Endothelial cell of umbilical vein (primary cell): ENCODE results near the gene NIPA2. TPM values are rescaled to one million over a fixed set of nuclear protein-coding genes. Genes with fewer than 3 reads are reported as not detected.

Experiments
- BruUV-seq: library from RNA; stranded (reverse); fragments of 400-500 nt; replicated peaks from 2 replicates; lab custom pipeline; 2021; lab: Mats Ljungman, UMichigan
- CTCF ChIA-PET: fragments of 300-600, 350-600 bp; sonication (Branson Sonifier 250); formaldehyde crosslinking; loops from one replicate; lab custom pipeline; 2021; ENCODE audit warnings: antibody characterized with exemption, inconsistent platforms; lab: Charles Lee
- POLR2A ChIA-PET: fragments of 300-600, 350-600 bp; sonication (Branson Sonifier 250); formaldehyde crosslinking; loops from one replicate; lab custom pipeline; 2021; ENCODE audit warnings: antibody characterized with exemption, inconsistent platforms; lab: Charles Lee
- DNase-seq: peaks from one replicate; pipeline ENCODE4 v3.0.0-alpha.2; 2011; ENCODE audit warnings: low read depth, low spot score
- FAIRE-seq: peaks from 2 replicates; lab custom pipeline; 2011; peaks lifted over from hg19 to GRCh38; lab: Jason Lieb, UNC
- H2AFZ ChIP-seq: 2 replicates; pipeline ENCODE4 v1.6.0; 2012; ENCODE audit warnings: low read depth, low read length, control low read depth, inconsistent platforms
- H3K27ac ChIP-seq: 2 replicates; pipeline ENCODE4 v1.5.1; 2011; ENCODE audit warnings: low read depth, mild to moderate bottlenecking, control low read depth, low read length, moderate library complexity; ENCODE audit not compliant: insufficient read depth
- H3K27me3 ChIP-seq, 2 experiments: 2 replicates each; pipeline versions ENCODE4 v1.6.0 to v1.6.1; 2011; ENCODE audit warnings: low read length in 2 of 2, mixed read lengths in 1 of 2; ENCODE audit not compliant: control insufficient read depth in 2 of 2, insufficient read depth in 2 of 2
- H3K36me3 ChIP-seq, 2 experiments: 2 replicates in 1 of 2; 3 replicates in 1 of 2; pipeline ENCODE4 v1.5.1; 2011; ENCODE audit warnings: low read length in 2 of 2, mild to moderate bottlenecking in 1 of 2, moderate library complexity in 1 of 2; ENCODE audit not compliant: control insufficient read depth in 2 of 2, insufficient read depth in 2 of 2; ENCODE audit errors: extremely low read depth in 1 of 2
- H3K4me1 ChIP-seq: 3 replicates; pipeline ENCODE4 v1.5.1; 2011; ENCODE audit warnings: mild to moderate bottlenecking, low read length; ENCODE audit not compliant: control insufficient read depth, insufficient read depth; ENCODE audit errors: extremely low read depth
- H3K4me2 ChIP-seq: 2 replicates; pipeline ENCODE4 v1.6.1; 2011; ENCODE audit warnings: low read length, control low read depth, mixed read lengths; ENCODE audit not compliant: insufficient read depth
- H3K4me3 ChIP-seq, 3 experiments: fragments of 200-600 bp in 1 of 3; sonication (generic), shearing (Covaris generic) in 1 of 3; replicated peaks in 1 of 3; 2 replicates each; pipeline ENCODE4 v1.5.1; 2011 to 2016; ENCODE audit warnings: control low read depth in 3 of 3, low read length in 3 of 3, mild to moderate bottlenecking in 2 of 3, inconsistent platforms in 1 of 3, low read depth in 1 of 3, moderate library complexity in 1 of 3; ENCODE audit not compliant: insufficient read depth in 1 of 3
- H3K79me2 ChIP-seq: 2 replicates; pipeline ENCODE4 v1.6.0; 2012; ENCODE audit warnings: low read length, inconsistent platforms; ENCODE audit not compliant: control insufficient read depth, insufficient read depth
- H3K9ac ChIP-seq: replicated peaks from 2 replicates; pipeline ENCODE3; 2011; ENCODE audit warnings: low read length, control low read depth; ENCODE audit not compliant: insufficient read depth; ENCODE audit errors: extremely low read depth
- H3K9me1 ChIP-seq: replicated peaks from 3 replicates; pipeline ENCODE4 v1.6.0; 2011; ENCODE audit warnings: mild to moderate bottlenecking, low read length; ENCODE audit not compliant: control insufficient read depth, insufficient read depth; ENCODE audit errors: extremely low read depth
- H3K9me3 ChIP-seq: replicated peaks from 2 replicates; pipeline ENCODE4 v1.5.1; 2012; ENCODE audit warnings: low read length, inconsistent platforms; ENCODE audit not compliant: control insufficient read depth, insufficient read depth
- H4K20me1 ChIP-seq: replicated peaks from 2 replicates; pipeline ENCODE3; 2011; ENCODE audit warnings: mild to moderate bottlenecking, low read length; ENCODE audit not compliant: control insufficient read depth, insufficient read depth; ENCODE audit errors: extremely low read depth
- CTCF ChIP-seq, 2 donors: IDR thresholded peaks; 1 replicate in 1 of 2; 2 replicates in 1 of 2; pipeline ENCODE4 v1.5.1; 2011; ENCODE audit warnings: low read length in 2 of 2, mild to moderate bottlenecking in 2 of 2, moderate library complexity in 2 of 2, control low read depth in 1 of 2, inconsistent platforms in 1 of 2, low read depth in 1 of 2; ENCODE audit not compliant: insufficient read depth in 1 of 2; ENCODE audit errors: extremely low read depth in 1 of 2
- EZH2 ChIP-seq: IDR thresholded peaks from 2 replicates; pipeline ENCODE4 v1.6.1; 2012; ENCODE audit warnings: borderline replicate concordance, low read depth, mild to moderate bottlenecking, moderate library complexity, low read length, inconsistent platforms; ENCODE audit not compliant: severe bottlenecking
- FOS ChIP-seq: IDR thresholded peaks from 2 replicates; pipeline ENCODE4 v1.6.1; 2011; ENCODE audit warnings: mild to moderate bottlenecking, low read length, moderate library complexity, borderline replicate concordance; ENCODE audit not compliant: insufficient read depth
- GATA2 ChIP-seq: IDR thresholded peaks from 2 replicates; pipeline ENCODE4 v1.7.0; 2011; ENCODE audit warnings: low read depth, mild to moderate bottlenecking, moderate library complexity, mixed read lengths, low read length; ENCODE audit not compliant: insufficient read length, insufficient read depth
- JUN ChIP-seq: IDR thresholded peaks from 2 replicates; pipeline ENCODE4 v1.6.1; 2011; ENCODE audit warnings: borderline replicate concordance, low read depth; ENCODE audit not compliant: insufficient read length, insufficient read depth
- MYC ChIP-seq: IDR thresholded peaks from one replicate; pipeline ENCODE4 v1.6.1; 2011; ENCODE audit warnings: mild to moderate bottlenecking, low read depth, low read length
- POLR2A ChIP-seq: IDR thresholded peaks from 2 replicates; pipeline ENCODE4 v1.6.1; 2012; ENCODE audit warnings: low read depth, mild to moderate bottlenecking, control low read depth, low read length
- POLR2AphosphoS5 ChIP-seq: IDR thresholded peaks from 2 replicates; pipeline ENCODE4 v1.6.1; 2012; ENCODE audit warnings: low read depth, mild to moderate bottlenecking, control low read depth, low read length, moderate library complexity; ENCODE audit not compliant: insufficient read depth
- dilution Hi-C: fragments of 300-500 bp; cut with MboI; formaldehyde crosslinking; loops from one replicate; pipeline ENCODE4 v1.15.0; 2019; ENCODE audit warnings: low sequenced_read_pairs; ENCODE audit not compliant: extremely low pct_ligation_motif_present
- intact Hi-C: fragments of 100-400 bp; cut with micrococcal nuclease; formaldehyde crosslinking; loops from one replicate; pipeline ENCODE4 v1.10.0; 2022
- polyA plus RNA-seq, 4 experiments: library from polyadenylated mRNA; depleted of rRNA in 3 of 4; stranded (reverse) in 3 of 4; unstranded in 1 of 4; fragments of >200 nt; gene quantifications; 2 replicates each; pipeline versions ENCODE4 v1.2.1 to v1.2.3, GENCODE V29; 2011 to 2012; ENCODE audit warnings: missing spikeins in 1 of 4
- total RNA-seq: library from RNA; stranded (reverse); gene quantifications from 2 replicates; pipeline ENCODE4 v1.2.3, GENCODE V29; 2021
- TF ChIP-seq, protein P1 (sequence below): IDR thresholded peaks from 2 replicates; pipeline ENCODE4 v1.6.1; 2011; ENCODE audit not compliant: insufficient read depth, insufficient read length

The NIPA2 gene
- total and polyA plus RNA-seq, 2 donors (not counting 3 experiments of a cell fraction or from before 2014, with no cell fraction given) = 55.2 to 75.7 TPM

GRCh38 chr15:22845289-22845900 is 6.9 kb downstream of the NIPA2 start:
- ChIA-PET POLR2A (no interaction called here), CTCF (no interaction called here)
- dilution Hi-C loops (no loop called here), intact Hi-C loops (no loop called here)
- DNase-seq = no peak
- TF ChIP-seq MYC = no peak
- no peak for TF ChIP-seq CTCF (IDR thresholded peaks at IDR 0.05; ENCODE audit: extremely low read depth in 1 of 2, insufficient read depth in 1 of 2, low read depth in 1 of 2, low read length in 2 of 2)
- TF ChIP-seq JUN = no peak
- TF ChIP-seq, protein P1, sequence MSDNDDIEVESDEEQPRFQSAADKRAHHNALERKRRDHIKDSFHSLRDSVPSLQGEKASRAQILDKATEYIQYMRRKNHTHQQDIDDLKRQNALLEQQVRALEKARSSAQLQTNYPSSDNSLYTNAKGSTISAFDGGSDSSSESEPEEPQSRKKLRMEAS = no peak
- no peak for TF ChIP-seq GATA2
- TF ChIP-seq POLR2A = no peak
- TF ChIP-seq EZH2 = no peak
- no peak for TF ChIP-seq FOS
- no peak for TF ChIP-seq POLR2AphosphoS5
- Histone ChIP-seq H3K9me3 (no peaks in the 10 kb centered on the region), H3K27ac (no peak overlapping the region), H2AFZ (no peak overlapping the region), H3K4me3 (no peak overlapping the region), H3K36me3 (peaks cover 5 to 7% of the 10 kb centered on the region in 2 experiments), H3K4me1 (peaks cover 14% of the 10 kb centered on the region), H4K20me1 (peaks cover 4% of the 10 kb centered on the region), H3K9me1 (no peaks in the 10 kb centered on the region), H3K9ac (no peak overlapping the region), H3K4me2 (no peak overlapping the region), H3K27me3 (no peaks in the 10 kb centered on the region), H3K79me2 (peaks cover 93% of the 10 kb centered on the region)
- FAIRE-seq = no peak
- BruUV-seq = no TSS peak
